ENCODE results near the gene LOXL1.

The LOXL1 gene

GRCh38 chr15:73928241-73928579, 1.9 kb downstream of the LOXL1 start:
- Histone ChIP-seq H2AK5ac (ENCODE audit: low read length) (no peak overlapping the region), H3K23ac (ENCODE audit: low read length) (peak overlapping the region; percentile 53), H3K27me3 (ENCODE audit: insufficient read depth, low read length, poor library complexity) (no peaks in the 10 kb centered on the region), H3K79me1 (ENCODE audit: low read length) (no peaks in the 10 kb centered on the region), H3K79me2 (ENCODE audit: control insufficient read depth, insufficient read depth, low read length) (no peaks in the 10 kb centered on the region), H4K8ac (ENCODE audit: low read depth, low read length) (no peak overlapping the region), H2BK15ac (replicated peaks; ENCODE audit: low read depth) (no peak overlapping the region), H3K18ac (ENCODE audit: low read length) (no peak overlapping the region), H4K5ac (ENCODE audit: low read length) (no peak overlapping the region), H3K4me1 (ENCODE audit: control insufficient read depth, low read depth, low read length) (peaks cover 14% of the 10 kb centered on the region), H2BK120ac (ENCODE audit: low read depth, low read length) (no peak overlapping the region), H3K4me2 (ENCODE audit: low read length) (no peak overlapping the region), H3K4me3 (ENCODE audit: low read length) (no peak overlapping the region), H3K4ac (ENCODE audit: low read depth, low read length) (no peak overlapping the region), H3K56ac (ENCODE audit: low read length) (no peak overlapping the region), H3K9ac (ENCODE audit: low read length) (no peak overlapping the region), H3K27ac (ENCODE audit: low read depth, low read length) (no peak overlapping the region), H2BK5ac (ENCODE audit: low read length) (no peak overlapping the region), H3K36me3 (ENCODE audit: control insufficient read depth, insufficient read depth, low read length) (no peaks in the 10 kb centered on the region)
- no CpG with 5 or more reads among the region's 3 CpGs for WGBS (ENCODE audit: extremely low coverage, insufficient coverage, low lambda C conversion rate)
- no peak for DNase-seq

- H3K23ac ChIP-seq (ENCODE audit: low read length), result no peak overlapping the region
- no peak overlapping the region for H3K4me3 ChIP-seq (ENCODE audit: low read length)
- H4K5ac ChIP-seq (ENCODE audit: low read length), result no peak overlapping the region
- H2BK15ac ChIP-seq (replicated peaks; ENCODE audit: low read depth), result no peak overlapping the region
- H3K36me3 ChIP-seq (ENCODE audit: control insufficient read depth, insufficient read depth, low read length), result no peaks in the 10 kb centered on the region
- H3K4ac ChIP-seq (ENCODE audit: low read depth, low read length), result no peak overlapping the region
- no peak for DNase-seq
- no peak overlapping the region for H3K56ac ChIP-seq (ENCODE audit: low read length)
- H3K9ac ChIP-seq (ENCODE audit: low read length), result no peak overlapping the region
- no peaks in the 10 kb centered on the region for H3K27me3 ChIP-seq (ENCODE audit: insufficient read depth, low read length, poor library complexity)
- no peak overlapping the region for H2BK120ac ChIP-seq (ENCODE audit: low read depth, low read length)
- H4K8ac ChIP-seq (ENCODE audit: low read depth, low read length), result no peak overlapping the region
- H3K27ac ChIP-seq (ENCODE audit: low read depth, low read length), result no peak overlapping the region
- H3K79me1 ChIP-seq (ENCODE audit: low read length), result no peaks in the 10 kb centered on the region
- no peak overlapping the region for H2AK5ac ChIP-seq (ENCODE audit: low read length)
- WGBS (ENCODE audit: extremely low coverage, insufficient coverage, low lambda C conversion rate), result no CpG with 5 or more reads among the region's 5 CpGs
- H3K4me2 ChIP-seq (ENCODE audit: low read length), result no peak overlapping the region
- no peak overlapping the region for H2BK5ac ChIP-seq (ENCODE audit: low read length)
- no peaks in the 10 kb centered on the region for H3K79me2 ChIP-seq (ENCODE audit: control insufficient read depth, insufficient read depth, low read length)
- H3K18ac ChIP-seq (ENCODE audit: low read length), result no peak overlapping the region
- peaks cover 6% of the 10 kb centered on the region for H3K4me1 ChIP-seq (ENCODE audit: control insufficient read depth, low read depth, low read length)
These were observed 2.8 kb downstream of the LOXL1 start for GRCh38 chr15:73928971-73929627.

- WGBS (ENCODE audit: extremely low coverage, insufficient coverage, low lambda C conversion rate), result no CpG with 5 or more reads among the region's 8 CpGs
- Histone ChIP-seq H3K27me3 (ENCODE audit: insufficient read depth, low read length, poor library complexity) (no peaks in the 10 kb centered on the region), H3K4ac (ENCODE audit: low read depth, low read length) (no peak overlapping the region), H3K36me3 (ENCODE audit: control insufficient read depth, insufficient read depth, low read length) (no peaks in the 10 kb centered on the region), H2BK120ac (ENCODE audit: low read depth, low read length) (no peak overlapping the region), H2AK5ac (ENCODE audit: low read length) (no peak overlapping the region), H3K79me1 (ENCODE audit: low read length) (no peaks in the 10 kb centered on the region), H3K18ac (ENCODE audit: low read length) (no peak overlapping the region), H3K9ac (ENCODE audit: low read length) (no peak overlapping the region), H3K23ac (ENCODE audit: low read length) (no peak overlapping the region), H4K8ac (ENCODE audit: low read depth, low read length) (no peak overlapping the region), H3K4me2 (ENCODE audit: low read length) (no peak overlapping the region), H2BK15ac (replicated peaks; ENCODE audit: low read depth) (no peak overlapping the region), H3K79me2 (ENCODE audit: control insufficient read depth, insufficient read depth, low read length) (no peaks in the 10 kb centered on the region), H3K56ac (ENCODE audit: low read length) (no peak overlapping the region), H2BK5ac (ENCODE audit: low read length) (no peak overlapping the region), H3K27ac (ENCODE audit: low read depth, low read length) (no peak overlapping the region), H4K5ac (ENCODE audit: low read length) (no peak overlapping the region), H3K4me3 (ENCODE audit: low read length) (no peak overlapping the region), H3K4me1 (ENCODE audit: control insufficient read depth, low read depth, low read length) (peaks cover 2% of the 10 kb centered on the region)
- DNase-seq, result no peak
These were observed 4.1 kb downstream of the LOXL1 start for GRCh38 chr15:73930371-73930770.

- no peak overlapping the region for H2BK5ac ChIP-seq (ENCODE audit: low read length)
- H3K36me3 ChIP-seq (ENCODE audit: control insufficient read depth, insufficient read depth, low read length), result no peaks in the 10 kb centered on the region
- no CpG with 5 or more reads among the region's 7 CpGs for WGBS (ENCODE audit: extremely low coverage, insufficient coverage, low lambda C conversion rate)
- peaks cover 2% of the 10 kb centered on the region for H3K4me1 ChIP-seq (ENCODE audit: control insufficient read depth, low read depth, low read length)
- no peak overlapping the region for H3K4me3 ChIP-seq (ENCODE audit: low read length)
- H3K23ac ChIP-seq (ENCODE audit: low read length), result no peak overlapping the region
- H3K27ac ChIP-seq (ENCODE audit: low read depth, low read length), result no peak overlapping the region
- no peak overlapping the region for H2BK15ac ChIP-seq (replicated peaks; ENCODE audit: low read depth)
- no peak overlapping the region for H3K4ac ChIP-seq (ENCODE audit: low read depth, low read length)
- no peak overlapping the region for H4K8ac ChIP-seq (ENCODE audit: low read depth, low read length)
- no peak overlapping the region for H4K5ac ChIP-seq (ENCODE audit: low read length)
- H3K4me2 ChIP-seq (ENCODE audit: low read length), result no peak overlapping the region
- no peak overlapping the region for H3K56ac ChIP-seq (ENCODE audit: low read length)
- no peak overlapping the region for H3K18ac ChIP-seq (ENCODE audit: low read length)
- DNase-seq, result no peak
- no peaks in the 10 kb centered on the region for H3K79me2 ChIP-seq (ENCODE audit: control insufficient read depth, insufficient read depth, low read length)
- H3K79me1 ChIP-seq (ENCODE audit: low read length), result no peaks in the 10 kb centered on the region
- no peak overlapping the region for H3K9ac ChIP-seq (ENCODE audit: low read length)
- no peak overlapping the region for H2BK120ac ChIP-seq (ENCODE audit: low read depth, low read length)
- H2AK5ac ChIP-seq (ENCODE audit: low read length), result no peak overlapping the region
- no peaks in the 10 kb centered on the region for H3K27me3 ChIP-seq (ENCODE audit: insufficient read depth, low read length, poor library complexity)
These were observed 4.6 kb downstream of the LOXL1 start for GRCh38 chr15:73930790-73931281.

GRCh38 chr15:73931441-73931840, 5.2 kb downstream of the LOXL1 start:
- Histone ChIP-seq H3K56ac (ENCODE audit: low read length) (no peak overlapping the region), H3K9ac (ENCODE audit: low read length) (no peak overlapping the region), H3K4me2 (ENCODE audit: low read length) (no peak overlapping the region), H3K4me1 (ENCODE audit: control insufficient read depth, low read depth, low read length) (no peaks in the 10 kb centered on the region), H2BK15ac (replicated peaks; ENCODE audit: low read depth) (no peak overlapping the region), H3K4ac (ENCODE audit: low read depth, low read length) (no peak overlapping the region), H3K23ac (ENCODE audit: low read length) (no peak overlapping the region), H2AK5ac (ENCODE audit: low read length) (no peak overlapping the region), H3K27ac (ENCODE audit: low read depth, low read length) (no peak overlapping the region), H2BK5ac (ENCODE audit: low read length) (no peak overlapping the region), H3K79me1 (ENCODE audit: low read length) (no peaks in the 10 kb centered on the region), H4K5ac (ENCODE audit: low read length) (no peak overlapping the region), H2BK120ac (ENCODE audit: low read depth, low read length) (no peak overlapping the region), H4K8ac (ENCODE audit: low read depth, low read length) (no peak overlapping the region), H3K18ac (ENCODE audit: low read length) (no peak overlapping the region), H3K36me3 (ENCODE audit: control insufficient read depth, insufficient read depth, low read length) (no peaks in the 10 kb centered on the region), H3K79me2 (ENCODE audit: control insufficient read depth, insufficient read depth, low read length) (no peaks in the 10 kb centered on the region), H3K27me3 (ENCODE audit: insufficient read depth, low read length, poor library complexity) (no peaks in the 10 kb centered on the region), H3K4me3 (ENCODE audit: low read length) (no peak overlapping the region)
- no peak for DNase-seq
- no CpG with 5 or more reads among the region's 2 CpGs for WGBS (ENCODE audit: extremely low coverage, insufficient coverage, low lambda C conversion rate)

Data from mesendoderm (in vitro differentiated cells).